ENCODE measurements around the gene RHEBL1. TPM values are rescaled to one million over a fixed set of nuclear protein-coding genes. Genes with fewer than 3 reads are reported as not detected.

The RHEBL1 gene
- total RNA-seq, 1 donor from 2014 or later, result 5.3 TPM

- Histone ChIP-seq H3K4me1 (no peaks in the 10 kb centered on the region), H3K36me3 (peaks cover 2% of the 10 kb centered on the region), H3K27me3 (no peaks in the 10 kb centered on the region), H3K27ac (no peak overlapping the region), H3K79me2 (ENCODE audit: low read depth) (no peaks in the 10 kb centered on the region), H3K4me3 (no peak overlapping the region), H2AFZ (replicated peaks) (no peak overlapping the region), H4K20me1 (ENCODE audit: low read depth) (peaks cover 7% of the 10 kb centered on the region), H3K9ac (no peak overlapping the region), H3K9me3 (ENCODE audit: low read depth) (no peaks in the 10 kb centered on the region), H3F3A (ENCODE audit: low read depth) (no peaks in the 10 kb centered on the region), H3K4me2 (no peak overlapping the region)
- Mint-ChIP-seq H3K4me1 (no peaks in the 10 kb centered on the region), H3K36me3 (peaks cover 37% of the 10 kb centered on the region), H3K9me3 (no peaks in the 10 kb centered on the region), H3K27ac (no peak overlapping the region), H3K27me3 (ENCODE audit: insufficient read depth, low read depth) (peaks cover 4% of the 10 kb centered on the region), H3K4me3 (no peak overlapping the region)
- no peak for DNase-seq (ENCODE audit: low spot score)
- TF ChIP-seq, protein P1, sequence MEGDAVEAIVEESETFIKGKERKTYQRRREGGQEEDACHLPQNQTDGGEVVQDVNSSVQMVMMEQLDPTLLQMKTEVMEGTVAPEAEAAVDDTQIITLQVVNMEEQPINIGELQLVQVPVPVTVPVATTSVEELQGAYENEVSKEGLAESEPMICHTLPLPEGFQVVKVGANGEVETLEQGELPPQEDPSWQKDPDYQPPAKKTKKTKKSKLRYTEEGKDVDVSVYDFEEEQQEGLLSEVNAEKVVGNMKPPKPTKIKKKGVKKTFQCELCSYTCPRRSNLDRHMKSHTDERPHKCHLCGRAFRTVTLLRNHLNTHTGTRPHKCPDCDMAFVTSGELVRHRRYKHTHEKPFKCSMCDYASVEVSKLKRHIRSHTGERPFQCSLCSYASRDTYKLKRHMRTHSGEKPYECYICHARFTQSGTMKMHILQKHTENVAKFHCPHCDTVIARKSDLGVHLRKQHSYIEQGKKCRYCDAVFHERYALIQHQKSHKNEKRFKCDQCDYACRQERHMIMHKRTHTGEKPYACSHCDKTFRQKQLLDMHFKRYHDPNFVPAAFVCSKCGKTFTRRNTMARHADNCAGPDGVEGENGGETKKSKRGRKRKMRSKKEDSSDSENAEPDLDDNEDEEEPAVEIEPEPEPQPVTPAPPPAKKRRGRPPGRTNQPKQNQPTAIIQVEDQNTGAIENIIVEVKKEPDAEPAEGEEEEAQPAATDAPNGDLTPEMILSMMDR (IDR thresholded peaks at IDR 0.05), result no peak
- TF ChIP-seq EZH2 (IDR thresholded peaks at IDR 0.05) (no peak), EZH2phosphoT487 (IDR thresholded peaks at IDR 0.05) (no peak)
These were observed 41.0 kb downstream of the RHEBL1 start for GRCh38 chr12:49028666-49029275.

DNA sequence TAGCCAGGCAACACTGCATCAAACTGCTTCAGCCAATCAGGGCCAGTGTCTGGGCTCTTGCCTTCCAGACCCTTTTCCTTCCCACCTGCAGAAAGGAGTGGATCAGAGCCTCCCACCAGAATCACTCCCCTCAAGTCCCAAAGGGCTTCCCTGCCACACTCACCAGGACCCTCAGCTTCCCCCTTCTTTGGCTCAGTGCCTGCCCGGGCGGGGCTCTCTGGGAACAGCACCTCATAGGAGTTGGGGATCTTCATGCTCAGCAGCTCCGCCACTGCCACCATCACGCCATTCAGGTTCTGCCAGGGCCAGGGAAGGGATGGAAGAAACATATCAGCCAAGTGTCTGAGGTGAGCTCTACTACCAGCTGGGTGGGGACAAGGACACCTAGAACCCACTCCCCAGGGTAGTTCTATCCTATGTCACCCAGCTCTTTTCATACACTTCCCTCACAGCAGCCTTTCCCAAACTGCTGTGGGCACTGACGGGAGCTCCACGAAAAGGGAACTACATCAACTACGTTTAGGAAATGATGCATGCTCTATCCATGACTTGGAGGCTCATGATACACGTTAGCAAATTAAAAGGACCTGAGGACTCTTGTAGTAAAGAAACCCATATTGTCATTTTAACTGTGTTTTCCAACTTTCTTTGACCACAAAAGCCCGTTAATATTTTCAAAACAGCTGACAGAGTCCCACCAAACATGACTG is 41.8 kb downstream of the RHEBL1 start:
- H3K9me3 ChIP-seq (ENCODE audit: low read depth), result no peaks in the 10 kb centered on the region
- H3K27ac ChIP-seq, result no peak overlapping the region
- H3F3A ChIP-seq (ENCODE audit: low read depth), result no peaks in the 10 kb centered on the region
- H3K4me1 Mint-ChIP-seq, result no peaks in the 10 kb centered on the region
- TF ChIP-seq EZH2 (IDR thresholded peaks at IDR 0.05), result no peak
- TF ChIP-seq, protein P1 (IDR thresholded peaks at IDR 0.05), result no peak
- H3K4me1 ChIP-seq, result no peaks in the 10 kb centered on the region
- H3K4me3 Mint-ChIP-seq, result no peak overlapping the region
- H3K79me2 ChIP-seq (ENCODE audit: low read depth), result no peaks in the 10 kb centered on the region
- H4K20me1 ChIP-seq (ENCODE audit: low read depth), result peaks cover 7% of the 10 kb centered on the region
- no peak overlapping the region for H3K4me3 ChIP-seq
- peaks cover 39% of the 10 kb centered on the region for H3K36me3 Mint-ChIP-seq
- H3K4me2 ChIP-seq, result no peak overlapping the region
- no peaks in the 10 kb centered on the region for H3K9me3 Mint-ChIP-seq
- peaks cover 4% of the 10 kb centered on the region for H3K27me3 Mint-ChIP-seq (ENCODE audit: insufficient read depth, low read depth)
- no peaks in the 10 kb centered on the region for H3K27me3 ChIP-seq
- no peak overlapping the region for H3K9ac ChIP-seq
- peak overlapping the region; percentile 42 for H3K27ac Mint-ChIP-seq
- DNase-seq (ENCODE audit: low spot score), result no peak
- H2AFZ ChIP-seq (replicated peaks), result no peak overlapping the region
- H3K36me3 ChIP-seq, result peaks cover 2% of the 10 kb centered on the region

DNA sequence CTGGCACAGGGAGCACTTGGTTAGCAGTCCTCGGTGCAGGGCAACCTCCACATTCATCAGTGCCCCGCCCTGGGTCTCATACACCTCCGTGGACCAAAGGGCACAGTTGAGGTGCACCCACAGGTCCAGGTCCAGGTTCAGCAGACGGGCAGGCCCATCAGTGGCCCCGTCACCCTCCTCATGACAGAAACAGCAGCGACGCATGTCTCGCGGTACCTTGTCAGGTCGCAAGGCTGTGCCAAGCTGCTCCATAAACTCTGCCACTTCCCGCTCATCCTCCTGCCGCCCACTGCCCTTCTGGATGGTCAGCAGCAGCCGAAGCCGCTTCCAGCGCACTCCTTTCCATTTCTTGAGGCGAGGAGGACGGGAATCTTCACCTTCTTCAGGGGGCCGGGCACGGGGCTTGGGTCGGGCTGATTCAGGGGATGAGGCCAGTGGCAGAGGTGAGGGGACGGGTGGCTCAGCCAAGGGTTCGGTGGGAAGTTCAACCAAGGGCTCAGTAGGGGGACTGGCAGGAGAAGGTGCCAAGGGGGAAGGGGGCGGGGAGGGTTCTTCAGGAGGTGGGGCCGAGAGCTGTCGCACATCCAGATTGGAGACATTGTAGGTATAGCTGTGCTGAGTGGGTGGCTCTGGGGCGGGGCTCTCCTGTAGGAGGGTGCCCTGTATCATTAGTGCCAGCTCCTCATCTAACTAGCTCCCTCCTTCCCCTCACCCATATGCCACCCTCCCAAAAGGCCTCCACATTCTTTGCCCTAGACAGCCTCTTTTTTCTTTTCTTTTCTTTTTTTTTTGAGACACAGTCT is 42.9 kb downstream of the RHEBL1 start:
- H3K36me3 Mint-ChIP-seq, result peaks cover 48% of the 10 kb centered on the region
- Histone ChIP-seq H3K36me3 (peaks cover 2% of the 10 kb centered on the region), H3K4me2 (no peak overlapping the region)

More for the DNA sequence above, 42.9 kb downstream of the RHEBL1 start:
- Histone ChIP-seq H3F3A (ENCODE audit: low read depth) (no peaks in the 10 kb centered on the region), H3K27ac (no peak overlapping the region), H3K4me1 (no peaks in the 10 kb centered on the region), H2AFZ (replicated peaks) (no peak overlapping the region), H3K27me3 (no peaks in the 10 kb centered on the region), H3K9ac (no peak overlapping the region), H3K4me3 (no peak overlapping the region), H4K20me1 (ENCODE audit: low read depth) (peaks cover 4% of the 10 kb centered on the region), H3K9me3 (ENCODE audit: low read depth) (no peaks in the 10 kb centered on the region), H3K79me2 (ENCODE audit: low read depth) (no peaks in the 10 kb centered on the region)
- DNase-seq (ENCODE audit: low spot score), result no peak
- no peak for TF ChIP-seq EZH2 (IDR thresholded peaks at IDR 0.05)
- TF ChIP-seq, protein P1 (IDR thresholded peaks at IDR 0.05), result no peak
- no peak for TF ChIP-seq EZH2phosphoT487 (IDR thresholded peaks at IDR 0.05)
- no peak overlapping the region for H3K27ac Mint-ChIP-seq
- H3K4me3 Mint-ChIP-seq, result no peak overlapping the region
- no peaks in the 10 kb centered on the region for H3K4me1 Mint-ChIP-seq
- peaks cover 4% of the 10 kb centered on the region for H3K27me3 Mint-ChIP-seq (ENCODE audit: insufficient read depth, low read depth)
- no peaks in the 10 kb centered on the region for H3K9me3 Mint-ChIP-seq
